ENCODE data around the gene C5orf46. TPM values are rescaled to one million over a fixed set of nuclear protein-coding genes. Genes with fewer than 3 reads are reported as not detected.

Gene C5orf46
- polyA plus RNA-seq, 3 donors: not detected

DNA sequence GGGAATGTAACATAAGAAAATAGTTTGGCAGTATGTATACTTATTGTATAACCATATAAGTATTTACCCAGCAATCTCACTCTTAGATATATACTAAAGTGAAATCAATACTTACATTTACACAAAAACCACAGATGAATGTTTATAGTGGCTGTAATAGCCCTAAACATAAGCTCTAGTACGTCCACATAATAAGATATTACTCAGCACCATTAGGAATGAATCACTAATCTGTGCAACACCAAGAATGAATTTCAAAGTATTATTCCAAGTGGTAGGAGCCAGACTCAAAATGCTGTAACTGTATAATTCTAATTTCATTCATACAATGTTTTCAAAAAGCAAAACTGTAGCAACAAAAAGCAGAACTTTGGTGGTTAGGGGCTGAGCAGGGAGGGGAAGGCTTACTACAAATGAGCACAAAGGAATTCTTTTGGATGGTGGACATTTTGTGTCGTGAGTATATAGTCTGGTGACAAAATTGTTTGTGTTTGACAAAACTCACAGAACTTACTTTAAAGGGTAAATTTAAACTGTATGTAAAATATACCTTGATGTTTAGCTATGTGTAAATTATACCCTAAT, 11.9 kb upstream of the C5orf46 start:
- no peak overlapping the region for H2AFZ ChIP-seq (ENCODE audit: insufficient read depth, low read depth, low read length, poor library complexity, severe bottlenecking)
- peaks cover 13% of the 10 kb centered on the region for H3K4me1 Mint-ChIP-seq
- no peaks in the 10 kb centered on the region for H3K79me2 ChIP-seq (ENCODE audit: insufficient read depth, low read length)
- no peaks in the 10 kb centered on the region for H3K9me3 ChIP-seq (replicated peaks in 1 of 2; ENCODE audit: control insufficient read depth in 1 of 2, insufficient read depth in 1 of 2, low read length in 2 of 2)
- intact Hi-C loops (cut with micrococcal nuclease): no loop called here
- TF ChIP-seq, protein P1, sequence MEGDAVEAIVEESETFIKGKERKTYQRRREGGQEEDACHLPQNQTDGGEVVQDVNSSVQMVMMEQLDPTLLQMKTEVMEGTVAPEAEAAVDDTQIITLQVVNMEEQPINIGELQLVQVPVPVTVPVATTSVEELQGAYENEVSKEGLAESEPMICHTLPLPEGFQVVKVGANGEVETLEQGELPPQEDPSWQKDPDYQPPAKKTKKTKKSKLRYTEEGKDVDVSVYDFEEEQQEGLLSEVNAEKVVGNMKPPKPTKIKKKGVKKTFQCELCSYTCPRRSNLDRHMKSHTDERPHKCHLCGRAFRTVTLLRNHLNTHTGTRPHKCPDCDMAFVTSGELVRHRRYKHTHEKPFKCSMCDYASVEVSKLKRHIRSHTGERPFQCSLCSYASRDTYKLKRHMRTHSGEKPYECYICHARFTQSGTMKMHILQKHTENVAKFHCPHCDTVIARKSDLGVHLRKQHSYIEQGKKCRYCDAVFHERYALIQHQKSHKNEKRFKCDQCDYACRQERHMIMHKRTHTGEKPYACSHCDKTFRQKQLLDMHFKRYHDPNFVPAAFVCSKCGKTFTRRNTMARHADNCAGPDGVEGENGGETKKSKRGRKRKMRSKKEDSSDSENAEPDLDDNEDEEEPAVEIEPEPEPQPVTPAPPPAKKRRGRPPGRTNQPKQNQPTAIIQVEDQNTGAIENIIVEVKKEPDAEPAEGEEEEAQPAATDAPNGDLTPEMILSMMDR (IDR thresholded peaks at IDR 0.05): no peak
- H3K4me3 Mint-ChIP-seq: no peak overlapping the region
- no peak overlapping the region for H3K9ac ChIP-seq (ENCODE audit: insufficient read depth, low read length, poor library complexity, severe bottlenecking)
- no peak overlapping the region for H3K4me2 ChIP-seq (replicated peaks; ENCODE audit: extremely low read depth, low read length, poor library complexity, severe bottlenecking)
- no peaks in the 10 kb centered on the region for H3K27me3 ChIP-seq (ENCODE audit: control insufficient read depth in 2 of 2, insufficient read depth in 2 of 2, low read length in 2 of 2)
- no CpG with 5 or more reads among the region's 2 CpGs for WGBS (ENCODE audit: insufficient coverage)
- H3K27ac Mint-ChIP-seq: no peak overlapping the region
- H3K4me3 ChIP-seq (replicated peaks in 1 of 3; ENCODE audit: low read depth in 2 of 3, low read length in 3 of 3): no peak overlapping the region
- no peaks in the 10 kb centered on the region for H4K20me1 ChIP-seq (ENCODE audit: insufficient read depth, low read length)
- H3K36me3 Mint-ChIP-seq: no peaks in the 10 kb centered on the region
- H3K27me3 Mint-ChIP-seq (ENCODE audit: low read depth in 3 of 3): peaks cover 0 to 3% (median 0%) of the 10 kb centered on the region in 3 donors
- no peaks in the 10 kb centered on the region for H3K36me3 ChIP-seq (replicated peaks in 1 of 2; ENCODE audit: control insufficient read depth in 1 of 2, insufficient read depth in 2 of 2, low read length in 2 of 2)
- DNase-seq: no peak
- H3K27ac ChIP-seq (ENCODE audit: low read depth in 1 of 2, low read length in 2 of 2): no peak overlapping the region
- H3K4me1 ChIP-seq (ENCODE audit: control insufficient read depth in 1 of 2, insufficient read depth in 2 of 2, low read length in 2 of 2): peaks cover 4 to 8% of the 10 kb centered on the region in 2 donors
- H3K9me3 Mint-ChIP-seq: peaks cover 0 to 5% (median 0%) of the 10 kb centered on the region in 7 donors

DNA sequence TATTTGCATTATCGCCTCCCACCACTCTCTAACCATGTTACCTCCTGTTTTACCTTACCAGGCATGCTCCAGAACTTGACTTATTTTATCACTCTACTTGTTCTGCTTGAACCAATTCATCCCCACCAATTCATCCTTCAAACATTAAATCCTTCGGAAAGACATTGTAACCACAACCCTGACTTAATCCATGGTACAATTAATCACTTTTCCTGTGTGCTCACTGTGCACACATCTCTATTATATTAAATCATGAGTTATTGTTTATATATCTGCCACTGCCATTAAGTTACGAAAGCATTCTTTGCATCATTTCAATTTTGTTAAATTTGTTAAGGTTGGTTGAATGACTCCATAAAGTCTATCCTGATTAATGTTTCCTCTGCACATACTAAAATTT, 7.4 kb upstream of the C5orf46 start:
- Histone ChIP-seq H3K4me2 (replicated peaks; ENCODE audit: extremely low read depth, low read length, poor library complexity, severe bottlenecking) (no peak overlapping the region), H2AFZ (ENCODE audit: insufficient read depth, low read depth, low read length, poor library complexity, severe bottlenecking) (no peak overlapping the region), H3K4me1 (ENCODE audit: control insufficient read depth in 1 of 2, insufficient read depth in 2 of 2, low read length in 2 of 2) (peaks cover 0 to 12% of the 10 kb centered on the region in 2 donors), H3K9me3 (replicated peaks in 1 of 2; ENCODE audit: control insufficient read depth in 1 of 2, insufficient read depth in 1 of 2, low read length in 2 of 2) (no peaks in the 10 kb centered on the region), H3K27ac (ENCODE audit: low read depth in 1 of 2, low read length in 2 of 2) (no peak overlapping the region), H3K27me3 (ENCODE audit: control insufficient read depth in 2 of 2, insufficient read depth in 2 of 2, low read length in 2 of 2) (no peaks in the 10 kb centered on the region), H3K9ac (ENCODE audit: insufficient read depth, low read length, poor library complexity, severe bottlenecking) (no peak overlapping the region), H3K79me2 (ENCODE audit: insufficient read depth, low read length) (no peaks in the 10 kb centered on the region), H4K20me1 (ENCODE audit: insufficient read depth, low read length) (no peaks in the 10 kb centered on the region), H3K36me3 (replicated peaks in 1 of 2; ENCODE audit: control insufficient read depth in 1 of 2, insufficient read depth in 2 of 2, low read length in 2 of 2) (no peaks in the 10 kb centered on the region), H3K4me3 (replicated peaks in 1 of 3; ENCODE audit: low read depth in 2 of 3, low read length in 3 of 3) (no peak overlapping the region)
- H3K9me3 Mint-ChIP-seq: peaks cover 0 to 5% (median 1%) of the 10 kb centered on the region in 7 donors
- no peak for DNase-seq
- TF ChIP-seq, protein P1 (IDR thresholded peaks at IDR 0.05): no peak
- H3K27ac Mint-ChIP-seq: no peak overlapping the region
- intact Hi-C loops (cut with micrococcal nuclease): no loop called here
- H3K4me1 Mint-ChIP-seq: peaks cover 11% of the 10 kb centered on the region
- H3K36me3 Mint-ChIP-seq: no peaks in the 10 kb centered on the region
- WGBS (ENCODE audit: insufficient coverage): 92% methylated on average over 1 of the region's 3 CpGs
- no peak overlapping the region for H3K4me3 Mint-ChIP-seq
- H3K27me3 Mint-ChIP-seq (ENCODE audit: low read depth in 3 of 3): peaks cover 0 to 3% (median 0%) of the 10 kb centered on the region in 3 donors
